ENCODE results near the gene ZNF732.
A peak's percentile ranks its signal among the peaks of the same experiment; 100 is the strongest.
"Not testable (repeated sequence)": the region's sequence is repeated elsewhere in the genome, so short reads cannot be mapped to it uniquely, and the experiment has no call there.

Gene ZNF732

DNA sequence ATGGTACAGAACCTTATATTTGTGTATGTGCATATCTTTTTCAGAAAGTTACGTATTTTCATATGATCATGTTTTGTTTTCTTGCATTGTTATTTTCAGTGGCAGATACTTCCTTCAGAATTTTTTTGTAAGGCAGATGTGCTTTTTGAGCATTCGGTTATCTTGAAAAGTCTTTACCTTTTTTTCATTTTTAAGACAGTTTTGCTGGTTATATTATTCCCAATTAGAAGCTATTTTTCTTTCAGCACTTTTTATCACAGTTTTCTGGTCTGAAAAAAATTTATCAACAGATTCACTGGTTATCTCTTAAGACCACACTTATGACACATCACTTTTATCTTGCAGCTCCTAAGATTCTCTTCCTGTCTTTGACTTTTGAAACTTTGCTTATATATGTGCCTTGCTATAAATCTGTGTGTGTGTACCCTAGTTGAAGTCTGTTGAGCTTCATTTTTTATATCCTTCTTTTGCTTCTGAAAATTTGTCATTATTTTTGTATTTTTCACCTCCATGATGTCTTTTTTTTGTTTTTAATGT is 53.1 kb downstream of the ZNF732 start:
- TF ChIP-seq, protein P1, sequence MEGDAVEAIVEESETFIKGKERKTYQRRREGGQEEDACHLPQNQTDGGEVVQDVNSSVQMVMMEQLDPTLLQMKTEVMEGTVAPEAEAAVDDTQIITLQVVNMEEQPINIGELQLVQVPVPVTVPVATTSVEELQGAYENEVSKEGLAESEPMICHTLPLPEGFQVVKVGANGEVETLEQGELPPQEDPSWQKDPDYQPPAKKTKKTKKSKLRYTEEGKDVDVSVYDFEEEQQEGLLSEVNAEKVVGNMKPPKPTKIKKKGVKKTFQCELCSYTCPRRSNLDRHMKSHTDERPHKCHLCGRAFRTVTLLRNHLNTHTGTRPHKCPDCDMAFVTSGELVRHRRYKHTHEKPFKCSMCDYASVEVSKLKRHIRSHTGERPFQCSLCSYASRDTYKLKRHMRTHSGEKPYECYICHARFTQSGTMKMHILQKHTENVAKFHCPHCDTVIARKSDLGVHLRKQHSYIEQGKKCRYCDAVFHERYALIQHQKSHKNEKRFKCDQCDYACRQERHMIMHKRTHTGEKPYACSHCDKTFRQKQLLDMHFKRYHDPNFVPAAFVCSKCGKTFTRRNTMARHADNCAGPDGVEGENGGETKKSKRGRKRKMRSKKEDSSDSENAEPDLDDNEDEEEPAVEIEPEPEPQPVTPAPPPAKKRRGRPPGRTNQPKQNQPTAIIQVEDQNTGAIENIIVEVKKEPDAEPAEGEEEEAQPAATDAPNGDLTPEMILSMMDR (IDR thresholded peaks at IDR 0.05) = no peak
- no peak overlapping the region for H3K27ac ChIP-seq
- H3K4me1 ChIP-seq (ENCODE audit: control insufficient read depth in 1 of 2, insufficient read depth in 1 of 2, low read depth in 1 of 2, low read length in 1 of 2) = no peaks in the 10 kb centered on the region
- peaks cover 43% of the 10 kb centered on the region for H3K9me3 ChIP-seq
- H3K4me3 ChIP-seq (ENCODE audit: low read depth in 1 of 2, low read length in 1 of 2) = no peak overlapping the region
- no peaks in the 10 kb centered on the region for H3K36me3 ChIP-seq
- no peaks in the 10 kb centered on the region for H3K27me3 ChIP-seq

DNA sequence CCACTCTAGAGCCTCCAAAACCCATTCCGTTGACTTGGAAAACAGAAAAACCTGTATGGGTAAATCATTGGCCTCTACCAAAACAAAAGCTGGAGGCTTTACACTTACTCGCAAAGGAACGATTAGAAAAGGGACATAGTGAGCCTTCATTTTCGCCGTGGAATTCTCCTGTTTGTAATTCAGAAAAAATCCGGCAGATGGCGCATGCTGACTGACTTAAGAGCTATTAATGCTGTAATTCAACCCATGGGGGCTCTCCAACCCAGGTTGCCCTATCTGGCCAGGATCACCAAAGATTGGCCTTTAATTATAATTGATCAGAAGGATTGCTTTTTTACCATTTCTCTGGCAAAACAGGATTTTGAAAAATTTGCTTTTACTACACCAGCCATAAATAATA is 60.8 kb downstream of the ZNF732 start:
- no peaks in the 10 kb centered on the region for H3K27me3 ChIP-seq
- TF ChIP-seq, protein P1 (IDR thresholded peaks at IDR 0.05) = peak; percentile 74
- no peak overlapping the region for H3K27ac ChIP-seq
- H3K4me1 ChIP-seq (ENCODE audit: control insufficient read depth in 1 of 2, insufficient read depth in 1 of 2, low read depth in 1 of 2, low read length in 1 of 2) = peaks cover 8 to 9% of the 10 kb centered on the region in 2 experiments
- peaks cover 6% of the 10 kb centered on the region for H3K9me3 ChIP-seq
- no peak overlapping the region for H3K4me3 ChIP-seq (ENCODE audit: low read depth in 1 of 2, low read length in 1 of 2)
- H3K36me3 ChIP-seq = no peaks in the 10 kb centered on the region

DNA sequence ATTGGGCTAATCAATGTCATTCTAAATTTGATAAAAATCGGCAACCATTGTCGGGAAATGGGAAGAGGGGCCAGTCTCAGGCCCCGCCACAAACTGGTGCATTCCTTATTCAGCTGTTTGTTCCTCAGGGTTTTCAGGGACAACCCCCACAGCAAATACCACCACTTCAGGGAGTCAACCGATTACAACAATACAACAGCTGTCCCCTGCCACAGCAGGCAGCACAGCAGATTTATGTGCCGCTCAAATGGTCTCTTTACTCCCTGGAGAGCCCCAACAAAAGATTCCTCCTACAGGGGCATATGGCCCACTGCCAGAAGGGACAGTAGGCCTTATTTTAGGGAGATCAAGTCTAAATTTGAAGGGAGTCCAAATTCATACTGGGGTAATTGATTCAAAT is 61.8 kb downstream of the ZNF732 start:
- no peak overlapping the region for H3K4me3 ChIP-seq (ENCODE audit: low read depth in 1 of 2, low read length in 1 of 2)
- H3K9me3 ChIP-seq = peaks cover 6% of the 10 kb centered on the region
- H3K27me3 ChIP-seq = no peaks in the 10 kb centered on the region
- no peak overlapping the region for H3K27ac ChIP-seq
- H3K36me3 ChIP-seq = no peaks in the 10 kb centered on the region
- peaks cover 8 to 9% of the 10 kb centered on the region in 2 experiments for H3K4me1 ChIP-seq (ENCODE audit: control insufficient read depth in 1 of 2, insufficient read depth in 1 of 2, low read depth in 1 of 2, low read length in 1 of 2)
- TF ChIP-seq, protein P1 (IDR thresholded peaks at IDR 0.05) = no peak

DNA sequence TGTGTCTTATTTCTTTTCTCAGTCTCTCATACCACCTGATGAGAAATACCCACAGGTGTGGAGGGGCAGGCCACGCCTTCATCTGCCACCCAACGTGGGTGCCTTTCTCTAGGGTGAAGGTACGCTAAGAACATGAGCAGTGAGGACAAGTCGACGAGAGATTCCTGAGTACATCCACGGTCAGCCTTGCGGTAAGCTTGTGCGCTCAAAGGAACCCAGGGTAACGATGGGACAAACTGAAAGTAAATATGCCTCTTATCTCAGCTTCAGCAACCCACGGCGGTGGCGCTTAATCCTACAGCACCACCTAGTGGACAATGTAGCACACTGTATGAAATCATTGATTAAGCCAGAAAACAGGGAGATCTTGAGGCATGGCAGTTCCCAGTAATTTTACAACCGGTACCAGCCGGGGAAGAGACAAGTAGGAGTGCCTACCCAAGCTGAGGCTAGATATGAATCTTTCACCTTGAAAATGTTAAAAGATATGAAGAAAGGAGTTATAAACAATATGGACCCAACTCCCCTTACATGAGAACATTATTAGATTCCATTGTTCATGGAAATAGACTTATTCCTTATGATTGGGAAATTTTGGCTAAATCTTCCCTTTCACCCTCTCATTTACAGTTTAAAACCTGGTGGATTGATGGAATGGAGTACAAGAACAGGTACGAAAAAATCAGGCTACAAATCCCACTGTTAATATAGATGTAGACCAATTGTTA is 63.0 kb downstream of the ZNF732 start:
- Histone ChIP-seq H3K4me1 (ENCODE audit: control insufficient read depth in 1 of 2, insufficient read depth in 1 of 2, low read depth in 1 of 2, low read length in 1 of 2) (peaks cover 8 to 9% of the 10 kb centered on the region in 2 experiments), H3K4me3 (ENCODE audit: low read depth in 1 of 2, low read length in 1 of 2) (peak overlapping the region; percentile 49 to 57), H3K36me3 (no peaks in the 10 kb centered on the region), H3K27me3 (no peaks in the 10 kb centered on the region), H3K27ac (no peak overlapping the region), H3K9me3 (peaks cover 4% of the 10 kb centered on the region)
- TF ChIP-seq, protein P1 (IDR thresholded peaks at IDR 0.05) = peak; percentile 85

DNA sequence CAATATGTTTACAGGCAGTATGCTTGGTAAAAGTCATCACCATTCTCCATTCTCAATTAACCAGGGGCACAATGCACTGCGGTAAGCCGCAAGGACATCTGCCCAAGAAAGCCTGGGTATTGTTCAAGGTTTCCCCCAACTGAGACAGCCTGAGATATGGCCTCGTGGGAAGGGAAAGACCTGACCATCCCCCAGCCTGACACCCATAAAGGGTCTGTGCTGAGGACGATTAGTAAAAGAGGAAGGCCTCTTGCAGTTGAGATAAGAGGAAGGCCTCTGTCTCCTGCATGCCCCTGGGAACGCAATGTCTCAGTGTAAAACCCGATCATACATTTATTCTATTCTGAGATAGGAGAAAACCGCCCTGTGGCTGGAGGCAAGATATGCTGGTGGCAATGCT is 63.9 kb downstream of the ZNF732 start:
- H3K27ac ChIP-seq; H3K36me3 ChIP-seq; H3K9me3 ChIP-seq; H3K27me3 ChIP-seq; H3K4me1 ChIP-seq (ENCODE audit: control insufficient read depth in 1 of 2, insufficient read depth in 1 of 2, low read depth in 1 of 2, low read length in 1 of 2): not testable (repeated sequence)
- H3K4me3 ChIP-seq (ENCODE audit: low read depth in 1 of 2, low read length in 1 of 2) = peak overlapping the region in 1 of 2 experiments; percentile 49

DNA sequence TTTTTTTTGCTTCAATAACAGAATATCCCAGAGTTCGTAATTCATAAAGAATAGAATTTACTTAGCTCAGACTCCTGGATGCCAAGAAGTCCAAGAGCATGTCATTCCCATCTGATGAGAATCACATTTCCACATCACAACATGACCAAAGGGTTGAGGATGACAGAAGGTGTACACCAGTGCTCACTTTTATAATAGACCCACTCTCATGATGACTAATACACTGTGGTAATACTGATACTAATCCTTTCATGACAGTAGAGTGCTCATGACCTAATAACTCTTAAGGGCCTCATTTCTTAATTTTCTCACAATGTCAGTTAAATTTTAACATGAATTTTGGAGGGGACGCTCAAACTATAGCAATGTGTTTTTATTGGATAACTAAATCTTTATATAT is 69.2 kb downstream of the ZNF732 start:
- H3K9me3 ChIP-seq = no peaks in the 10 kb centered on the region
- TF ChIP-seq, protein P1 (IDR thresholded peaks at IDR 0.05) = no peak
- H3K36me3 ChIP-seq = no peaks in the 10 kb centered on the region
- no peaks in the 10 kb centered on the region for H3K4me1 ChIP-seq (ENCODE audit: control insufficient read depth in 1 of 2, insufficient read depth in 1 of 2, low read depth in 1 of 2, low read length in 1 of 2)
- H3K27ac ChIP-seq = no peak overlapping the region
- no peaks in the 10 kb centered on the region for H3K27me3 ChIP-seq
- no peak overlapping the region for H3K4me3 ChIP-seq (ENCODE audit: low read depth in 1 of 2, low read length in 1 of 2)

All from neutrophil (primary cell).